Measurements from ENCODE around the gene RAC3. TPM values are rescaled to one million over a fixed set of nuclear protein-coding genes. Genes with fewer than 3 reads are reported as not detected.

RAC3 gene
- total RNA-seq, 1 donor from 2014 or later, result 31.6 TPM

GRCh38 chr17:82008941-82009405 is 22.5 kb upstream of the RAC3 start:
- H3K4me2 ChIP-seq, result no peak overlapping the region
- H3K36me3 ChIP-seq, result no peaks in the 10 kb centered on the region
- H3K9me3 Mint-ChIP-seq, result no peaks in the 10 kb centered on the region
- no peak overlapping the region for H3K27ac ChIP-seq
- H3K27me3 ChIP-seq, result no peaks in the 10 kb centered on the region
- no peaks in the 10 kb centered on the region for H4K20me1 ChIP-seq (ENCODE audit: low read depth)
- H3K4me3 Mint-ChIP-seq, result no peak overlapping the region
- TF ChIP-seq, protein P1, sequence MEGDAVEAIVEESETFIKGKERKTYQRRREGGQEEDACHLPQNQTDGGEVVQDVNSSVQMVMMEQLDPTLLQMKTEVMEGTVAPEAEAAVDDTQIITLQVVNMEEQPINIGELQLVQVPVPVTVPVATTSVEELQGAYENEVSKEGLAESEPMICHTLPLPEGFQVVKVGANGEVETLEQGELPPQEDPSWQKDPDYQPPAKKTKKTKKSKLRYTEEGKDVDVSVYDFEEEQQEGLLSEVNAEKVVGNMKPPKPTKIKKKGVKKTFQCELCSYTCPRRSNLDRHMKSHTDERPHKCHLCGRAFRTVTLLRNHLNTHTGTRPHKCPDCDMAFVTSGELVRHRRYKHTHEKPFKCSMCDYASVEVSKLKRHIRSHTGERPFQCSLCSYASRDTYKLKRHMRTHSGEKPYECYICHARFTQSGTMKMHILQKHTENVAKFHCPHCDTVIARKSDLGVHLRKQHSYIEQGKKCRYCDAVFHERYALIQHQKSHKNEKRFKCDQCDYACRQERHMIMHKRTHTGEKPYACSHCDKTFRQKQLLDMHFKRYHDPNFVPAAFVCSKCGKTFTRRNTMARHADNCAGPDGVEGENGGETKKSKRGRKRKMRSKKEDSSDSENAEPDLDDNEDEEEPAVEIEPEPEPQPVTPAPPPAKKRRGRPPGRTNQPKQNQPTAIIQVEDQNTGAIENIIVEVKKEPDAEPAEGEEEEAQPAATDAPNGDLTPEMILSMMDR (IDR thresholded peaks at IDR 0.05), result no peak
- TF ChIP-seq EZH2 (IDR thresholded peaks at IDR 0.05) (no peak), EZH2phosphoT487 (IDR thresholded peaks at IDR 0.05) (no peak)
- no peak overlapping the region for H2AFZ ChIP-seq (replicated peaks)
- no peaks in the 10 kb centered on the region for H3K79me2 ChIP-seq (ENCODE audit: low read depth)
- H3K9me3 ChIP-seq (ENCODE audit: low read depth), result no peaks in the 10 kb centered on the region
- no peaks in the 10 kb centered on the region for H3K4me1 ChIP-seq
- no peak overlapping the region for H3K4me3 ChIP-seq
- H3K4me1 Mint-ChIP-seq, result peaks cover 9% of the 10 kb centered on the region
- no peak overlapping the region for H3K9ac ChIP-seq
- H3K27ac Mint-ChIP-seq, result no peak overlapping the region
- peaks cover 4% of the 10 kb centered on the region for H3K36me3 Mint-ChIP-seq
- peaks cover 2% of the 10 kb centered on the region for H3K27me3 Mint-ChIP-seq (ENCODE audit: insufficient read depth, low read depth)
- no peak for DNase-seq (ENCODE audit: low spot score)
- no peaks in the 10 kb centered on the region for H3F3A ChIP-seq (ENCODE audit: low read depth)

- Histone ChIP-seq H4K20me1 (ENCODE audit: low read depth) (no peaks in the 10 kb centered on the region), H3K9me3 (ENCODE audit: low read depth) (no peaks in the 10 kb centered on the region), H3K9ac (no peak overlapping the region), H2AFZ (replicated peaks) (no peak overlapping the region), H3K27me3 (no peaks in the 10 kb centered on the region), H3K4me3 (no peak overlapping the region), H3K79me2 (ENCODE audit: low read depth) (no peaks in the 10 kb centered on the region), H3F3A (ENCODE audit: low read depth) (no peaks in the 10 kb centered on the region), H3K27ac (no peak overlapping the region), H3K36me3 (no peaks in the 10 kb centered on the region), H3K4me1 (no peaks in the 10 kb centered on the region), H3K4me2 (no peak overlapping the region)
- TF ChIP-seq EZH2phosphoT487 (IDR thresholded peaks at IDR 0.05) (no peak), EZH2 (IDR thresholded peaks at IDR 0.05) (no peak)
- TF ChIP-seq, protein P1 (IDR thresholded peaks at IDR 0.05), result no peak
- Mint-ChIP-seq H3K36me3 (peaks cover 4% of the 10 kb centered on the region), H3K9me3 (no peaks in the 10 kb centered on the region), H3K27me3 (ENCODE audit: insufficient read depth, low read depth) (peaks cover 3% of the 10 kb centered on the region), H3K4me1 (peaks cover 9% of the 10 kb centered on the region), H3K4me3 (no peak overlapping the region), H3K27ac (no peak overlapping the region)
- DNase-seq (ENCODE audit: low spot score), result no peak
Measured at GRCh38 chr17:82009413-82009812, 22.1 kb upstream of the RAC3 start.

- Mint-ChIP-seq H3K36me3 (peaks cover 3% of the 10 kb centered on the region), H3K9me3 (no peaks in the 10 kb centered on the region), H3K4me1 (peaks cover 8% of the 10 kb centered on the region), H3K27ac (no peak overlapping the region), H3K27me3 (ENCODE audit: insufficient read depth, low read depth) (peaks cover 3% of the 10 kb centered on the region), H3K4me3 (no peak overlapping the region)
- no peak overlapping the region for H3K4me3 ChIP-seq
- H3K36me3 ChIP-seq, result no peaks in the 10 kb centered on the region
- H3K9me3 ChIP-seq (ENCODE audit: low read depth), result no peaks in the 10 kb centered on the region
- H3K27ac ChIP-seq, result no peak overlapping the region
- H3K4me1 ChIP-seq, result no peaks in the 10 kb centered on the region
- TF ChIP-seq, protein P1 (IDR thresholded peaks at IDR 0.05), result no peak
- TF ChIP-seq EZH2 (IDR thresholded peaks at IDR 0.05) (no peak), EZH2phosphoT487 (IDR thresholded peaks at IDR 0.05) (no peak)
- DNase-seq (ENCODE audit: low spot score), result no peak
- no peaks in the 10 kb centered on the region for H4K20me1 ChIP-seq (ENCODE audit: low read depth)
- no peak overlapping the region for H3K4me2 ChIP-seq
- H3K79me2 ChIP-seq (ENCODE audit: low read depth), result no peaks in the 10 kb centered on the region
- H2AFZ ChIP-seq (replicated peaks), result no peak overlapping the region
- no peak overlapping the region for H3K9ac ChIP-seq
- no peaks in the 10 kb centered on the region for H3K27me3 ChIP-seq
- no peaks in the 10 kb centered on the region for H3F3A ChIP-seq (ENCODE audit: low read depth)
Measured at GRCh38 chr17:82010575-82011525, 20.6 kb upstream of the RAC3 start.
